Activated B cell treated with CpG ODN at 0.5 μM for 24 hours (primary cell): ENCODE data around the gene PROK1. TPM values are rescaled to one million over a fixed set of nuclear protein-coding genes. Genes with fewer than 3 reads are reported as not detected.
A peak's percentile ranks its signal among the peaks of the same experiment; 100 is the strongest.

Source experiments
- ATAC-seq: fragments of 200-7000 bp; cut with Tn5 transposase; one replicate; pipeline ENCODE4 v1.10.0; 2021; ENCODE audit warnings: low read depth, mild to moderate bottlenecking, moderate library complexity
- CTCF ChIA-PET: fragments of 350-600 bp; sonication (Branson Sonifier 250); formaldehyde crosslinking; loops from one replicate; lab custom pipeline; 2021; ENCODE audit warnings: antibody characterized with exemption; lab: Charles Lee
- POLR2A ChIA-PET: fragments of 350-600 bp; sonication (Branson Sonifier 250); formaldehyde crosslinking; loops from one replicate; lab custom pipeline; 2021; ENCODE audit warnings: antibody characterized with exemption; lab: Charles Lee
- DNase-seq: peaks from one replicate; pipeline ENCODE4 v3.0.0; 2022
- H3K27ac Mint-ChIP-seq: one replicate; pipeline ENCODE4 v1.8.0; 2020; ENCODE audit warnings: mixed read lengths
- H3K27me3 Mint-ChIP-seq: one replicate; pipeline ENCODE4 v1.8.0; 2021; ENCODE audit warnings: mixed read lengths
- H3K36me3 Mint-ChIP-seq: one replicate; pipeline ENCODE4 v1.8.0; 2021; ENCODE audit warnings: low read depth, mixed read lengths
- H3K4me1 Mint-ChIP-seq: one replicate; pipeline ENCODE4 v1.8.0; 2021; ENCODE audit warnings: mixed read lengths
- H3K4me3 Mint-ChIP-seq: one replicate; pipeline ENCODE4 v1.8.0; 2020; ENCODE audit warnings: mild to moderate bottlenecking, mixed read lengths
- H3K9me3 Mint-ChIP-seq: one replicate; pipeline ENCODE4 v1.8.0; 2020; ENCODE audit warnings: mixed read lengths
- intact Hi-C: fragments of 100-400 bp; cut with micrococcal nuclease; formaldehyde crosslinking; loops from one replicate; pipeline ENCODE4 v1.15.1; 2024
- total RNA-seq: library from RNA; stranded (reverse); gene quantifications from 2 replicates; pipeline ENCODE4 v1.2.3, GENCODE V29; 2022
- TF ChIP-seq, protein P1 (sequence below): fragments of 200-600 bp; IDR thresholded peaks from one replicate; pipeline ENCODE4 v1.8.0; 2022; ENCODE audit warnings: antibody characterized with exemption, mild to moderate bottlenecking

PROK1 gene
- total RNA-seq, 1 donor from 2014 or later = not detected

GRCh38 chr1:110502402-110503151 is 51.6 kb downstream of the PROK1 start:
- intact Hi-C loops = no loop called here
- Mint-ChIP-seq H3K36me3 (no peaks in the 10 kb centered on the region), H3K27me3 (peaks cover 5% of the 10 kb centered on the region), H3K4me3 (no peak overlapping the region), H3K9me3 (no peaks in the 10 kb centered on the region), H3K4me1 (peaks cover 12% of the 10 kb centered on the region), H3K27ac (no peak overlapping the region)
- CTCF ChIA-PET = interaction anchor here (1.0 to 1.4 kb wide), 4 partner anchors 43 to 295 kb away, joined by 3 to 4 read pairs (median 3); no protein-coding TSS in a partner anchor
- TF ChIP-seq, protein P1, sequence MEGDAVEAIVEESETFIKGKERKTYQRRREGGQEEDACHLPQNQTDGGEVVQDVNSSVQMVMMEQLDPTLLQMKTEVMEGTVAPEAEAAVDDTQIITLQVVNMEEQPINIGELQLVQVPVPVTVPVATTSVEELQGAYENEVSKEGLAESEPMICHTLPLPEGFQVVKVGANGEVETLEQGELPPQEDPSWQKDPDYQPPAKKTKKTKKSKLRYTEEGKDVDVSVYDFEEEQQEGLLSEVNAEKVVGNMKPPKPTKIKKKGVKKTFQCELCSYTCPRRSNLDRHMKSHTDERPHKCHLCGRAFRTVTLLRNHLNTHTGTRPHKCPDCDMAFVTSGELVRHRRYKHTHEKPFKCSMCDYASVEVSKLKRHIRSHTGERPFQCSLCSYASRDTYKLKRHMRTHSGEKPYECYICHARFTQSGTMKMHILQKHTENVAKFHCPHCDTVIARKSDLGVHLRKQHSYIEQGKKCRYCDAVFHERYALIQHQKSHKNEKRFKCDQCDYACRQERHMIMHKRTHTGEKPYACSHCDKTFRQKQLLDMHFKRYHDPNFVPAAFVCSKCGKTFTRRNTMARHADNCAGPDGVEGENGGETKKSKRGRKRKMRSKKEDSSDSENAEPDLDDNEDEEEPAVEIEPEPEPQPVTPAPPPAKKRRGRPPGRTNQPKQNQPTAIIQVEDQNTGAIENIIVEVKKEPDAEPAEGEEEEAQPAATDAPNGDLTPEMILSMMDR = no peak
- peak; percentile 45 for ATAC-seq
- no peak for DNase-seq
- POLR2A ChIA-PET = no interaction called here

DNA sequence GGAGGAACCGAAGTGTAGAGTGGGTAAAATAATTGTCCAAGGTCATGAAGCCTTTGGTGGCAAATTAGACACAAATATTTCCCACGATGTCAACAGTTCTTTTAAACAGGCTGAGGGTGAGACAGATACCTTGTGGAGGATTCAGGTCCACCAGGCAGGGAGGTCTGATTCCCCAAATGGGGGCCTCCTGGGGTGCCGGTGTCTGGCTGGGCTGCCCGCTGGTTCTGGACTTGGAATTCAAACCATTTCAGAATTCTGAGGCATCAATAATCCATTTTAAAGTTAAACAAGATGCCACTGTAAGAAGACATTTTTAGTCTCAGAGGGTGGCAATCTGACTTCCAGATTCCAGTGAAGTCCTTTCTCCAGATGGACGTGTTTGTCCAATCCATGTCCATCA is 52.5 kb downstream of the PROK1 start:
- ATAC-seq = no peak
- DNase-seq = no peak
- POLR2A ChIA-PET = no interaction called here
- peaks cover 10% of the 10 kb centered on the region for H3K27me3 Mint-ChIP-seq
- no peak overlapping the region for H3K27ac Mint-ChIP-seq
- TF ChIP-seq, protein P1 = no peak
- H3K9me3 Mint-ChIP-seq = no peaks in the 10 kb centered on the region
- intact Hi-C loops = no loop called here
- CTCF ChIA-PET = no interaction called here
- H3K4me3 Mint-ChIP-seq = no peak overlapping the region
- H3K4me1 Mint-ChIP-seq = peaks cover 12% of the 10 kb centered on the region
- H3K36me3 Mint-ChIP-seq = no peaks in the 10 kb centered on the region

GRCh38 chr1:110504226-110504625 is 53.3 kb downstream of the PROK1 start:
- Mint-ChIP-seq H3K9me3 (no peaks in the 10 kb centered on the region), H3K4me3 (no peak overlapping the region), H3K36me3 (no peaks in the 10 kb centered on the region), H3K27me3 (peaks cover 10% of the 10 kb centered on the region), H3K27ac (no peak overlapping the region), H3K4me1 (peaks cover 12% of the 10 kb centered on the region)
- CTCF ChIA-PET = no interaction called here
- intact Hi-C loops = no loop called here
- no peak for DNase-seq
- TF ChIP-seq, protein P1 = no peak
- ATAC-seq = no peak
- POLR2A ChIA-PET = no interaction called here

DNA sequence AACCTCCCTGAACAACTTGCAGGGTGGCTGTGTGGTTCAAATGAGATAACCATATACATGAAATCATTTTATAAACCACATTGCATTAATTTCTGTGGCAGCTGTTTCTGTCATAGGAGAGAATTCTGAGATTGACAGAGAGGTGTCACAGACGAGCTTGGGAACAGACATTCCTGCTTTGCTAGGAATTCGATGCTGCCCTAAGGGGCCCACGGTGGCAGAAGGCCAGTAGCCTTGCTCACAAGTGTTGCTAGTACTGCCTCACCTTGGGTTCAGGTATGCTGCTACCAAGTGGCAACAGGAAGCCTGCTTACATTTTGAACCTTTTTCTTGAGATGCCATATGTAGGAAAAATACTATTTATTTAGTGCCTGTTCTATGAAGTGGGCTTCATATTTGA is 54.6 kb downstream of the PROK1 start:
- DNase-seq = no peak
- TF ChIP-seq, protein P1 = no peak
- peaks cover 12% of the 10 kb centered on the region for H3K4me1 Mint-ChIP-seq
- intact Hi-C loops = no loop called here
- peaks cover 10% of the 10 kb centered on the region for H3K27me3 Mint-ChIP-seq
- no peaks in the 10 kb centered on the region for H3K9me3 Mint-ChIP-seq
- ChIA-PET CTCF (no interaction called here), POLR2A (interaction anchor here (0.6 kb wide), 1 partner anchor 410 kb away, joined by 3 read pairs; no protein-coding TSS in a partner anchor)
- H3K4me3 Mint-ChIP-seq = no peak overlapping the region
- ATAC-seq = no peak
- H3K27ac Mint-ChIP-seq = no peak overlapping the region
- H3K36me3 Mint-ChIP-seq = no peaks in the 10 kb centered on the region

GRCh38 chr1:110506541-110506940 is 55.6 kb downstream of the PROK1 start:
- DNase-seq (no peak), ATAC-seq (no peak)
- H3K27ac Mint-ChIP-seq = no peak overlapping the region
- H3K4me1 Mint-ChIP-seq = peaks cover 12% of the 10 kb centered on the region
- intact Hi-C loops = no loop called here
- CTCF ChIA-PET = no interaction called here
- H3K9me3 Mint-ChIP-seq = no peaks in the 10 kb centered on the region
- TF ChIP-seq, protein P1 = no peak
- POLR2A ChIA-PET = no interaction called here
- peaks cover 10% of the 10 kb centered on the region for H3K27me3 Mint-ChIP-seq
- H3K36me3 Mint-ChIP-seq = no peaks in the 10 kb centered on the region
- H3K4me3 Mint-ChIP-seq = no peak overlapping the region

Other genes starting within 250 kb of the PROK1 start
- gene KCNC4, start 240.8 kb upstream of the PROK1 start, total RNA-seq = 8.5 and 9.8 TPM in 2 replicates
- 52.7 and 61.1 TPM in 2 replicates for gene RBM15, start 111.8 kb upstream of the PROK1 start, total RNA-seq
- 0.89 and 1.3 TPM in 2 replicates for gene SLC16A4, start 60.1 kb upstream of the PROK1 start, total RNA-seq
- gene LAMTOR5, start 43.5 kb upstream of the PROK1 start, total RNA-seq = 160 and 172 TPM in 2 replicates
- not detected in 2 replicates for gene KCNA10, start 68.0 kb downstream of the PROK1 start, total RNA-seq
- 0.12 and 0.13 TPM in 2 replicates for gene KCNA2, start 155.2 kb downstream of the PROK1 start, total RNA-seq
- gene KCNA3, start 223.8 kb downstream of the PROK1 start, total RNA-seq = 15.0 and 20.0 TPM in 2 replicates